Keratinocyte (primary cell): Measurements from ENCODE around the gene TYROBP. TPM values are rescaled to one million over a fixed set of nuclear protein-coding genes. Genes with fewer than 3 reads are reported as not detected.

Experiments
- DNase-seq: peaks from one replicate; pipeline ENCODE4 v3.0.0-alpha.2; 2011; ENCODE audit warnings: low read depth, missing footprints, low spot score
- FAIRE-seq: peaks from 2 replicates; lab custom pipeline; 2011; peaks lifted over from hg19 to GRCh38; lab: Jason Lieb, UNC
- H2AFZ ChIP-seq: 2 replicates; pipeline ENCODE4 v1.6.0; 2012; ENCODE audit warnings: low read length, control low read depth, inconsistent platforms; ENCODE audit not compliant: control insufficient read depth
- H3K27ac ChIP-seq: 2 replicates; pipeline ENCODE4 v1.5.1; 2011; ENCODE audit warnings: low read length; ENCODE audit not compliant: control insufficient read depth, insufficient read depth
- H3K27me3 ChIP-seq: 3 replicates; pipeline ENCODE4 v1.6.0; 2011; ENCODE audit warnings: low read length; ENCODE audit not compliant: control insufficient read depth, insufficient read depth; ENCODE audit errors: extremely low read depth
- H3K36me3 ChIP-seq, 2 experiments: 2 replicates in 1 of 2; 3 replicates in 1 of 2; pipeline ENCODE4 v1.5.1; 2011; ENCODE audit warnings: low read length in 2 of 2, mild to moderate bottlenecking in 1 of 2; ENCODE audit not compliant: control insufficient read depth in 2 of 2, insufficient read depth in 2 of 2; ENCODE audit errors: extremely low read depth in 1 of 2
- H3K4me1 ChIP-seq: 3 replicates; pipeline ENCODE4 v1.5.1; 2011; ENCODE audit warnings: low read length; ENCODE audit not compliant: control insufficient read depth, insufficient read depth; ENCODE audit errors: extremely low read depth
- H3K4me2 ChIP-seq: 3 replicates; pipeline ENCODE4 v1.6.0; 2011; ENCODE audit warnings: low read depth, low read length; ENCODE audit not compliant: control insufficient read depth, insufficient read depth; ENCODE audit errors: extremely low read depth
- H3K4me3 ChIP-seq, 3 experiments: fragments of 200-600 bp in 1 of 3; sonication (generic) in 1 of 3; 2 replicates in 2 of 3; 3 replicates in 1 of 3; pipeline ENCODE4 v1.5.1; 2011 to 2016; ENCODE audit warnings: low read length in 3 of 3, mild to moderate bottlenecking in 3 of 3, control low read depth in 2 of 3, inconsistent platforms in 1 of 3, low read depth in 1 of 3, mixed read lengths in 1 of 3, mixed run types in 1 of 3, moderate library complexity in 1 of 3; ENCODE audit not compliant: control insufficient read depth in 2 of 3, insufficient read depth in 2 of 3; ENCODE audit errors: extremely low read depth in 1 of 3
- H3K79me2 ChIP-seq: 2 replicates; pipeline ENCODE4 v1.6.0; 2012; ENCODE audit warnings: low read length; ENCODE audit not compliant: control insufficient read depth, insufficient read depth
- H3K9ac ChIP-seq: 3 replicates; pipeline ENCODE4 v1.6.0; 2011; ENCODE audit warnings: low read length; ENCODE audit not compliant: control insufficient read depth, insufficient read depth; ENCODE audit errors: extremely low read depth
- H3K9me1 ChIP-seq: 3 replicates; pipeline ENCODE4 v1.6.0; 2011; ENCODE audit warnings: low read length; ENCODE audit not compliant: control insufficient read depth, insufficient read depth; ENCODE audit errors: extremely low read depth
- H3K9me3 ChIP-seq: 2 replicates; pipeline ENCODE4 v1.5.1; 2012; ENCODE audit warnings: low read depth, low read length; ENCODE audit not compliant: control insufficient read depth
- H4K20me1 ChIP-seq: 3 replicates; pipeline ENCODE4 v1.6.0; 2011; ENCODE audit warnings: low read length; ENCODE audit not compliant: control insufficient read depth, insufficient read depth; ENCODE audit errors: extremely low read depth
- CTCF ChIP-seq, 3 experiments: IDR thresholded peaks in 1 of 3; conservative IDR thresholded peaks in 1 of 3; optimal IDR thresholded peaks in 1 of 3; 2 replicates in 2 of 3; 3 replicates in 1 of 3; pipeline versions ENCODE3 to v1.5.1; 2011; ENCODE audit warnings: low read length in 3 of 3, mild to moderate bottlenecking in 3 of 3, moderate library complexity in 2 of 3, control low read depth in 1 of 3, inconsistent platforms in 1 of 3; ENCODE audit not compliant: insufficient read depth in 2 of 3; ENCODE audit errors: extremely low read depth in 1 of 3
- EZH2 ChIP-seq: IDR thresholded peaks from one replicate; pipeline ENCODE4 v1.6.1; 2012; ENCODE audit warnings: inconsistent platforms, mild to moderate bottlenecking, low read length, moderate library complexity
- dilution Hi-C: fragments of 300-500 bp; cut with MboI; formaldehyde crosslinking; loops from one replicate; pipeline ENCODE4 v1.7.0; 2020; ENCODE audit warnings: low sequenced_read_pairs; ENCODE audit not compliant: extremely low pct_ligation_motif_present
- polyA plus RNA-seq, 5 experiments: library from polyadenylated mRNA; depleted of rRNA in 3 of 5; stranded (reverse) in 3 of 5; stranded (forward) in 1 of 5; unstranded in 1 of 5; fragments of >200 nt; gene quantifications; 1 replicate in 1 of 5; 2 replicates in 3 of 5; 3 replicates in 1 of 5; pipeline versions ENCODE4 v1.2.1 to v1.2.3, GENCODE V29; 2011 to 2012; ENCODE audit warnings: missing spikeins in 2 of 5, low read depth in 1 of 5, low replicate concordance in 1 of 5

Gene TYROBP
- polyA plus RNA-seq, 1 donor (not counting 4 experiments of a cell fraction or from before 2014, with no cell fraction given), result not detected

- H3K79me2 ChIP-seq, result no peaks in the 10 kb centered on the region
- no peak overlapping the region for H3K9ac ChIP-seq
- dilution Hi-C loops, result no loop called here
- H4K20me1 ChIP-seq, result peaks cover 3% of the 10 kb centered on the region
- H3K27ac ChIP-seq, result no peak overlapping the region
- FAIRE-seq, result no peak
- H3K4me3 ChIP-seq, result peak overlapping the region in 1 of 3 experiments; percentile 20
- H3K4me1 ChIP-seq, result peaks cover 3% of the 10 kb centered on the region
- H3K9me1 ChIP-seq, result no peaks in the 10 kb centered on the region
- no peaks in the 10 kb centered on the region for H3K9me3 ChIP-seq
- H3K4me2 ChIP-seq, result peak overlapping the region; percentile 58
- no peaks in the 10 kb centered on the region for H3K36me3 ChIP-seq
- TF ChIP-seq EZH2 (no peak), CTCF (optimal IDR thresholded peaks at IDR 0.05 in 1 of 3, IDR thresholded peaks at IDR 0.05 in 1 of 3, conservative IDR thresholded peaks at IDR 0.05 in 1 of 3; ENCODE audit: extremely low read depth in 1 of 3, insufficient read depth in 2 of 3, low read length in 3 of 3) (no peak)
- no peak overlapping the region for H2AFZ ChIP-seq
- H3K27me3 ChIP-seq, result peaks cover 24% of the 10 kb centered on the region
- DNase-seq, result peak; percentile 21
These were observed 38.6 kb downstream of the TYROBP start for GRCh38 chr19:35869327-35870123.

GRCh38 chr19:35868823-35869326 lies 39.2 kb downstream of the TYROBP start:
- peaks cover 3% of the 10 kb centered on the region for H4K20me1 ChIP-seq
- no peaks in the 10 kb centered on the region for H3K9me1 ChIP-seq
- TF ChIP-seq CTCF (optimal IDR thresholded peaks at IDR 0.05 in 1 of 3, IDR thresholded peaks at IDR 0.05 in 1 of 3, conservative IDR thresholded peaks at IDR 0.05 in 1 of 3; ENCODE audit: extremely low read depth in 1 of 3, insufficient read depth in 2 of 3, low read length in 3 of 3) (no peak), EZH2 (no peak)
- peak overlapping the region; percentile 58 for H3K4me2 ChIP-seq
- H2AFZ ChIP-seq, result no peak overlapping the region
- H3K9ac ChIP-seq, result no peak overlapping the region
- no peak for FAIRE-seq
- dilution Hi-C loops, result no loop called here
- H3K9me3 ChIP-seq, result no peaks in the 10 kb centered on the region
- no peak for DNase-seq
- no peak overlapping the region for H3K27ac ChIP-seq
- no peaks in the 10 kb centered on the region for H3K36me3 ChIP-seq
- peaks cover 3% of the 10 kb centered on the region for H3K4me1 ChIP-seq
- no peaks in the 10 kb centered on the region for H3K79me2 ChIP-seq
- peak overlapping the region in 2 of 3 experiments; percentile 16 to 42 for H3K4me3 ChIP-seq
- H3K27me3 ChIP-seq, result peaks cover 24% of the 10 kb centered on the region
